ENCODE measurements around the gene F12.
A peak's percentile ranks its signal among the peaks of the same experiment; 100 is the strongest.

Gene F12

DNA sequence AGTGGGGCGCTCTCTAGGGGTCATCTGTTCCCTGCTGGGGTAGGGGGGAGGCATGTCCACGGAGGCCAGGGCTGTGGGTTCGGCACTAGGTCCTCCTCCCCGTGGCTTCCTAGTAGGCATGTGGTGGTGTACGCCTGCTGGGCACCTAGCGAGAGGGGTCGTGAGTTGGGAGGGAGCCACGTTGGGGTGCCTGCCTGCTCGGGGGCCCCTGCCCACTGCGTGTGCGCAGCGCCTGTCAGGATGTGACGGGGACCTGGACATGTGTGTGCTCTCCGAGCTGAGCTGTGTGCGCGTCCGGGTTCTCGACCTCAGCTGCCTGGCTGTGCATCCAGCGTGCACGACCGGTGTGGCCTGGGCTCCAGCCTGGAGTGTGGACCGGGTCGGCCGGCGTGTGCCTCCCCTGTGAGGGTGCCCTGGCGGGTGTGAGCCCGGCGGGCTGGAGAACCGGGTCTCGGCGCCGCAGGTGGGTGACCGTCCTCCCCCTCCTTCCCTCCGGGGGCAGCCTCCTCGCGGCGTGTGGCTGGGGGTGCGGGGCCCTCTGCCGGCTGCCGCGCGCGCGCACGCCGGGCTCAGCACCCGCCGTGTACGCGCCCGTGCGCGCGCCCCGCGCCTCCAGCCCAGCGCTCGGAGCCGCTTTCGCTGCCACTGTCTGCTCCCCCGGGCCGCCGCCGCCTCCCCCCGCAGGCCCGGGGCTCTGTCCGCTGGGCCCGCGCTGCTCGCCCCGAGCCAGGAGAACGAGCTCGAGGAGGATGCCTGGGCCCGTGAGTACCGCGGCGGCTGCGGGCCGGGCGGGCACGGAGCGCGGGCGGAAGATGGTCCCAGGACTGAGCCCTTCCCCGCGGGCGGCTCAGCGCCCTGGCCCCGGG lies 37.1 kb upstream of the F12 start, which contains the start of gene PRR7:
Gene PRR7, plus strand, starts transcription at position 615 of the 866 bp plus-strand sequence. CDS start 8,254 bp downstream, outside the sequence.
- DNase-seq = peak; percentile 59

DNA sequence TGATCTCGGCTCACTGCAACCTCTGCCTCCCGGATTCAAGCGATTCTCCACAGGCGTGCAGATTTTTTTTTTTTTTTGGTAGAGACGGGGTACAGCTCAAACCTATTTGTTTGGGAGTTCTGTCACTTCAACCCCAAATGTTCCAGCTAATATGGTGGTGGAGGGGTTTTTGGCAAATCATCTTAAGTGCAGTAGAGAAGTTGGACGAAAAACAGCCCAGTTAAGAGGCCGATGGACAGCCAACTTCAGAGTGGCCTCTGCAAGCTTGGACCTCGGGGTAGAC lies 36.5 kb upstream of the F12 start:
- no peak for DNase-seq

DNA sequence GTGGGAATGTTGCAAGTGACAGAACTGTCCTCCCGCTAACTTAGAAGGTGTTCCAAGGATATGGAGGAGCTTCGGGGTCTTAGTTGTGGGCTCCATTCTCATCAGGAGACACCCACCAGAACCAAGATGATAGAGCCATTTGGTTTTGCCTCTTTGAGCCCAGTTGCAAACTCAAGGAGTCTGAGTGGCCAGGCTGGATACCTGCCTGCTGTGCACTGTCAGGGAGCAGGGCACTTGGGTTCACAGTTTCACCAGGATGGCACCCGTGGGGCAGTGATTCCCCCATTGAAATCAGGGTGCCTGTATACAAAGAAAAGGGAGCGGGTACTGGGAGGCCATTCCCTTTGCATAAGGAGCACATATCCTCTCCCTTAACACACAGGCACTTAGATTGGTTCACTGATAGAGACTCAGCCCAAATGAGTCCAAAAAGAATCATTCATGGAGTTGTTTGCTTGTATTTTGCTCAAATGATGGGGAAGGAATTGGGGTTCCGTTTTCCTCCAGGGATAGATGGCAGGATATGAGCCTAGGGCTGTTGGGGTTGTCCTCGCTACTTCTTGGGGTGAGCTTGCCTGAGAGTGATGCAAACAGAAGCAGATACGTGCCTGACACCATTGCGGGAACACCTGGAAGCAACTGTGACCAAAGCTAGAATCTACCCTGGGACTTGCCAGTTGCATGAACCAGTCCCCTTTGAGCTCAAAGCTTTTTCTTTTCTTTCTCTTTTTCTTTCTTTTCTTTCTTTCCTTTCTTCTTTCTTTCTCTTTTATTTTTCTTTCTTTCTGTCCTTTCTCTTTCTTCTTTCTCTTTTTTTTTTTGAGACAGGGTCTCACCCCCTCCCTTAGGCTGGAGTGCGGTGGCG lies 35.9 kb upstream of the F12 start:
- DNase-seq = no peak

DNA sequence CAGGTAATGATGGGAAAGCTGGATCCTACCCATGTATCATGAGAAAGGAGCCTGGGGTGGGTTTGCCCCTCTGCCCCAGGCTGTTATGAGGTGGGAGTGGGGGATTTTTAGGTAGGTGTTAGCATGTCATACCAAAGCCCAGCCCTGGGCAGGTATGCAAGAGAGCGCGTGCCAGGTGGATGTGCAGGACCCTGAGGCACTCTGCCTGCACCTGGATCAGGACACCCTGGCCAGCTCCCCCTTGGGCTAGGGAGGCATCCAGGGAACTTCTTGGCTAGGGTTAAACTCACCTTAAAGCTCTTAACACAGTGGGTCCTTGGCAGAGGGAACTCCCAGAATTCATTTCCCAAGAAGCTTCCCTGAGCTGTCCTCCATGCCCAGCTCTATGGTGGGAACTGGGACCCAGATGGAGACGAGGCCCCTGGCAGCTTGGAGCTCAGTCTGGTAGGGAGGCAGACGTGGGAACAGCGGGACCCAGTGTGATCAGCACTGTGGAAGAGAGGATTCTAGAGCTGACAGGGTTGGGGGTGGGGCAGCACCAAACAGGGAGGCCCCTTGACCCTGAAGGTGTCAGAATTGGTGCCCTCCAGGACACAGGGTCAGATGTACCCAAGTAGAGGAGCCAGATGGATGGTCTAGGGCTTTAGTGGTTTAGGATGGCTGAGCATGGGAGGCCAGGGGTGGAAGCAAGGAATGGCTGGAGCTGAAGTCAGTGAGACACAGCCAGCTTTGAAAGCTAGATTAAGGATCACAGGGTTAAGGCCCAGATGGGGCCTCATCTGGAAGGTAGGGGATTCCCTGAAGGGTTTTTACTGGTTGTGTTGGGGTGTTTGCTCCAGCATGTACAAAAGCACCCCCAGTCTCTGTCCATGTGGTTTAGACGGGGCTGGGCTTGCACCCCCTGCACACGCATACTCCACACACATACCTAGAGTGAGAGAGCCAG lies 35.0 kb upstream of the F12 start:
- DNase-seq = no peak

DNA sequence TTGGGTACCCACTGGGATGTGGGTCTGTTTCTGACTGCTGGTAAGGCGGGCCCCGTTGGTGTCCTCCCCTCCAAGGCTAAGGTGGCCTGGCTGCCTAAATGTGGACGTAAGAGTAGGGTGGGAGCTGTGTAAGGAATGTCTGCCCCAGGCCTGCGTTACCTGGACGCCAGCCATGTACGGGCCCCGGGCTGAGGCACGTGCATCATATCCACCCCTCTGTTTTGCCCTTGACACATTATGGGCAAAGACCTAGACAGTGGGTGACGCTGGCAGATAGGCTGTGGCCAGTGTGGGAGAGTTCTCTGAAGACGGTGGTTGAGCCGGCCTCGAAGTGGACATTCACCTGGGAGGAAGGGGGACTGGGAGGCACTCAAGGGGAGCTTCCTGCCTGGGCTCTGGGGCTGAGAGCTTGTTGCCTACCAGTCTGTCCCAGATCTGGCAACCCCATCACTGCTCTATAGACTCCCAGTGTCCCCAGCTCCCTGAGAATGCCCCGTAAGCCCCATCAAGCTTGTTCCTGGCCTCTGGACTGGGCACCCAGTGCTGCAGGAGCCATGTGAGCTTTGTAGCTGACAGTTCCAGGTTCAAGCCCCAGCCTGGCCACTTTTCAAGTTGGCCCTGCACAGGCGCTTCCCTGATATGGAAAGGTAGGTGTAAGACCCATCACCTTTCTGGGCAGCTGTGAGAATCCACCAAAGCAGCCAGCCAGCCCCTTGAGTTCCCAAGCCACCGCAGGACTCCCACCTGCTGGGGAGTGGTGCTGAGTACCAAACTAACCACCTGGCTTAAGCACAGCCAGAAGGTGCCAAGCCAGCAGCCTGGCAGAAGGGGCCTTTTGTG lies 34.0 kb upstream of the F12 start:
- no peak for DNase-seq

DNA sequence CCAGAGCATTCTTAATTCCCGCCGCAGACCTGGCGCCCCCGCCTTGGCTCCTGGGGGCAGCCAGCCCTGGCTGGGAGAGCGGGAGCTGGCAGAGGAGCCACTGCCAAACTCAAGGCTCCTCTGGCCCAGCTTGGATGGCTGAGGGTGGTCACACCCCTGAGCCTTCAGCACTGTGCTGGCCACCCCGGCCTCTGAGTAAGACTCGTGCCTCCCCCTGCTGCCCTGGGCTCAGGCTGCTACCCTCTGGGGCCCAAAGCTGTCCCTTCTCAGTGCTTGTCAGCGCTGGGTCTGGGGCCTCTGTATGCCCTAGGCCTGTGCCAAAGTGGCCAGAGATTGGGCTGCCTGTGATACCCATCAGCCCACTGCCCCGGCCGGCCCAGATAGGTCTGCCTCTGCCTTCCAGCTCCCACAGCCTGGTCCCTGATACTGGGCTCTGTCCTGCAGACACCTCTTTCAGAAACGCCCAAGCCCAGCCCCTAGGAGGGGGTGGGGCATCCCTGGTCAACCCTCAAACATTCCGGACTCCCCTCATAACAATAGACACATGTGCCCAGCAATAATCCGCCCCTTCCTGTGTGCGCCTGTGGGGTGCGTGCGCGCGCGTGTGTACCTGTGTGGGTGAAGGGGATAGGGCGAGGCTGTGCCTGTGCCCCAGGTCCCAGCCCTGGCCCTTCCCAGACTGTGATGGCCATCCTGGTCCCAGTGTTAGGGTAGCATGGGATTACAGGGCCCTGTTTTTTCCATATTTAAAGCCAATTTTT lies 32.9 kb upstream of the F12 start:
- DNase-seq = no peak

DNA sequence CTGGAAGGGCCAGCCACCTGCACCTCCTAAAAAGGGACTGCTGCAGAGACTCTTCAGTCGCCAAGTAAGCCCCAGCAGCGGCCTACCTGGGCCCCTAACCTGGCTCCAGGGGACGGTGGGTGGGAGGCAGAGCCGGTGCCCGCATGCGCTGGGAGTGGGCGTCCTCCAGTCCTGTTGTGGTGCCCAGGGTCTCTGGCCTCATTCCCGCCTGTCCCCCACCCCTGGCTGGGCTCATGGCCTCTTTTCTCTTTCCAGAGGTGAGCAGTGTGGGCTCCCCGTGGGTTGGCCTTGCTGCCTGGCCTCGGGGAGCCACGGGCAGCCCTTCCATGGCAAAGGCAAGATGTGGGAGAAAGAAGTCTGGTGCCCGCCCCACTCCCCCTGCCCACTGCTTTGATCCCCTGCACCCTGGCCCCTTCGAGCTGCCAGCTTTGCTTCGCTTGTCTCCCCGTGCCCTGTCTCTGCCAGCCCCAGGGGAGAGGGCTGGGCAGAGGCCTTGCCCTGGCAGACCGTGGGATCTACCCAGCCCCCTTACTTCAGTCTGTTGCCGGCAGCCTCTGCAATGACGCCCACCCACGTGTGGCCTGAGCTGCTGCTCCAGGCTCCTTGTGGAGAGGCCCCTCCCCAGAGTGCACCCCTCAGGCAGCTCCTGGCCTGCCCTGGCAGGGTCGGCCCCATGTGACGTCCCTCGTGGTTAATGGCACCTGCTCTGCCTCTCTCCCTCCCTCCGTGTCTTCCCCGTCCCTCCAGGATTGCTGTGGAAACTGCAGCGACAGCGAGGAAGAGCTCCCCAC lies 31.8 kb upstream of the F12 start:
- DNase-seq = no peak

DNA sequence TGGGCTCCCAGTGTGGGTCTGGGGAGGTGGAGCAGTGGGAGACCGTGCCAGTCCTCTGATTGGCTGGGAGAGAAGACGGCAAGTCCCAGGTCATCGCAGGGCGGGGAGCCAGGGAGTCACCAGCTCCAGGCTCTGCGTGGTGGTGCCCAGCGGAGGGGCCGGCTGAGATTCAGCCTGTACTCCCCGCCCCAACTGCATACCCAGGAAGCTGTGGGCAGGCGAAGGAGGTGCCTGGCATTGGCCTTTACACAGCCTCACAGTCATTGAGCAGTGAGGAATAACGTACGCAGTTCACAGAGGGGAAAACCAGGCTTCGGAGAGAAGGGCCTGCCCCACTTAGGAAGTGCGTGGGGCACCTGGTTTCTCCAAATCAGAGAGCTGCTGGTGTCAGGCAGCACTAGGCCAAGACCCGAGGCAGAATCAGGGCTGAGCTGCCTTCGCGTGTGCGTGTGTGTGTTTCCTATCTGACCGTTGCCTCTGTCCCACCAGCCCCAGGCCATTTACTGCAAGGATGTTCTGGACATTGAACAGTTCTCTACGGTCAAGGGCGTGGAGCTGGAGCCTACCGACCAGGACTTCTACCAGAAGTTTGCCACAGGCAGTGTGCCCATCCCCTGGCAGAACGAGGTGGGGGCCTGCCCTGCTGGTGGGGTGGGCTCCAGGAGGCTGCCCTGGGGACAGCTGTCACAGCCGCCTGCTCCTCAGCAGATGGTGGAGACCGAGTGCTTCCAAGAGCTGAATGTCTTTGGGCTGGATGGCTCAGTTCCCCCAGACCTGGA lies 31.0 kb upstream of the F12 start:
- DNase-seq = no peak

DNA sequence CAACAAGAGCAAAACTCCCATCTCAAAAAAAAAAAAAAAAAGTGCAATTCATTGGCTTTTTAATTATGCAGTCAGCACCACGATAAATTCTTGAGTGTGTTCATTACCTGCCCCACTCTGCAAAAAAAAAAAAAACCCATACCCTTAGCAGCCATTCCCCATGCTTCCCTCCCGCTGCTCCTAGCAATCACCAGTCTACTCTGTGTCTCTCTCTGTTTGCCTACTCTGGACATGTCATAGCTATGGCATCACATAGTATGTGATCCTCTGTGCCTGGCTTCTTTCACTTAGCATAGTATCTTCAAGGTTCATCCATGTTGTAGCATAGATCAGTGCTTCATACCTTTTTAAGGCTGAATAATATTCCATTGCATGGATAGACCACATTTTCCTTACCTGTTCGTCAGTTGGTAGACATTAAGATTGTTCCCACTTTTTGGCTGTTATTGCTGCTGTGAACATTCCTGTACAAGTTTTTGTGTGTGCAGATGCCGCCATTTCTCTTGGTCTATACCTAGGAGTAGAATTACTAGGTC lies 30.2 kb upstream of the F12 start:
- DNase-seq = no peak

DNA sequence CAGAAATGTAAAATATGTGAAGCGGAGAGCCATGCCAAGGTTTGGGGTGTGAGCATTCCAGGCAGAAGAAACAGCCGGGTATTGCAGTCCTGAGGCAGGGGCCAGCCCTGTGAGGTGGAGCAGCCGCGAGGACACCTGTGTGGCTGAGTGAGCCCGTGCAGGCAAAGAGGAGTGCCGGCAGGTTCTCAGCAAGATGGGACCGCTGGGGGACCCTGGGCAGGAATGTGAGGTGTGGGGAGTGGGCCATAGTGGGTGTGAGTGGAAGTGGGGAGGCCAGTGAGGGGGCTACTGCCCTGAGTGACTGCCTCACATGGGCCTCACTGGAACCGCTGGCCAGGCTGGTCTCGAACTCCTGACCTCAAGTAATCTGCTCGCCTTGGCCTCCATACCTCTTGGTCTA lies 29.1 kb upstream of the F12 start:
- no peak for DNase-seq

DNA sequence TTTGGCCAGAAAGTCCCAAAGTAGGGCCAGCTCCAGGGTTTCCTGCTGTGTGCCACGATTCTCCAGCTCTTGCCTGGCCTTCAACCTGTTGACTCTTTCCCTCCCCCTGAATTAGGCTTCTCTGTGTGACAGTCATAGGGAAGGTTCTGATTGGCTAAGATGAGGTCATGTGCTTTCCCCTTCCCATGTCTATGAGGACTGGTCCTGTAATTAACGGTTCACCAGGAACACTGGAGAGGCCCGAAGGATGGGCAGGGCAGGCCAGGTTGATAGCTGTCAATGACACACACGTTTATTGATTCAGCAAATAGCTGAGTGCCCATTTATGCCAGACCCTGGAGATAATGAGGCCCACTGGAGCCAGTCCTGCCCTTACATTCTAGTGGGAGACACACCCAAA lies 28.3 kb upstream of the F12 start:
- no peak for DNase-seq

DNA sequence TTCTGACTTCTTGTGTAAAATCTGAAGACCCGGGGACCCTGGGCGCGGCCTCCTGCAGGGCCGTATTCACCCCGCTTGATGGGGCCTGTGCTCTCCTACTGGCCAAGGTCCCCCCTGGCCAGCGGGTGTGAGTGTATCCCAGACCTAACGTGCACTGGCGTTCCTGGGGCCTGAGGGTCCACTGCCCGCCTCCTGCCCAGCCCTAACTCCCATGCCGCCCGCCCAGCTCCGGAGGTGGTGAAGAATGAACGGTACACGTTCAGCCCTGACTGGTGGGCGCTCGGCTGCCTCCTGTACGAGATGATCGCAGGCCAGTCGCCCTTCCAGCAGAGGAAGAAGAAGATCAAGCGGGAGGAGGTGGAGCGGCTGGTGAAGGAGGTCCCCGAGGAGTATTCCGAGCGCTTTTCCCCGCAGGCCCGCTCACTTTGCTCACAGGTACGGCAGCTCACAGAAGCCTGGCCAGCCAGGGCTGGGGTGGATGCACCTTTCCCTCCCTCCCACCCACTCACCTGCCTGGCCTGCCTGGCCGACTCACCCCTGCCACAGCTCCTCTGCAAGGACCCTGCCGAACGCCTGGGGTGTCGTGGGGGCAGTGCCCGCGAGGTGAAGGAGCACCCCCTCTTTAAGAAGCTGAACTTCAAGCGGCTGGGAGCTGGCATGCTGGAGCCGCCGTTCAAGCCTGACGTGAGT lies 26.6 kb upstream of the F12 start:
- DNase-seq = no peak

DNA sequence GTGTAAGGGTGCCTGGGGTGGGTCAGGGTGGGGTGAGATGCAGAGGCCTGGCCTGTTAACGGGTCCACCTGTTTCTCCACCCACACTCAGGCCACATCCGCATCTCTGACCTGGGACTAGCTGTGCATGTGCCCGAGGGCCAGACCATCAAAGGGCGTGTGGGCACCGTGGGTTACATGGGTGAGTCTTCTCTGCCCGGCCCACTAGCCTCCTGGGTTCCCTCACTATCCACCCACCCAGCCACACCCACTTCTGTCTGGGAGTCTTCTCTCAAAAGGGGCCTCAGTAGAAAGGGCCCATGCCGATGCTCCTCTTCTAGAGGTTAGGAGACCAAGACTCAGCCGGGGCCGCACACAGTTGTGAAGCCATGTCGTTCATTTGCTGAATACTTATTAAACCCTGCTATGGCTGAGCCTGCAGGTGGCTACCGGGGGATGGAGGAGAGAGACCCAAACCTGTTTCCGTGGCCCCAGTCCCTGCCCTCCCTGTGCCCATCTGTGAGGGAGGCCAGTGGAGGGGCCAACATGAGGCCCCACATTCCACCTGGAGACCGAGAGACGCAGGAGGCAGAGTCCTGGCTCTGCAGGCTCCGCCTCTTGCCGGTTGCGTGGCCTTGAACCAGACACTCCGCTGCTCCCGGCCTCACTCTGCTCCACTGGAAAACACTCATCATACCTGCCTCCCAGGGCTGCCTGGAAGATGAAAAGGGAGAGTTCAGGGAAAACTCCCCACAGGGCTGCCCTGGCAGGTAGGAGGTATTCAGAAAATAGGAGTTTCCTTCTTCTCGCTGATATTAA lies 25.8 kb upstream of the F12 start:
- DNase-seq = no peak

DNA sequence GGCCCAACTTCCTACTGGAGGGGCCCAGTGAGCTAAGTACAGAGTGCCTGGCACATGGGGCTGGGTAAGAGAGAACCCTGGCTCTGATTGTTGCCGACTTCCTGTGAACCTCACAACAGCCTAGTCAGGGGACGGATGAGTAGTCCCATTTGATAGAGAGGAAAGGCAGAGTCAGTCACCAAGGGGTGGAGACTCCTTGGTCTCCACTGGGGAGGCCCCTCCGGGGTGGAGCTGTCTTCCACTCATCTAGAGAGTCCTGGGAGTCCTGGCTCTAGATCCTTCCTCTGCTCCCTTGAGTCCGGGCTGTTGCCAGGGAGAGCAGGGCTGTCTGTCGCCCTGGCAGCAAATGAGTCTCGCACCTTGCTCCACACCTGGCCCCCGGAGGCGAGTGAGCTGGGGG lies 25.1 kb upstream of the F12 start:
- DNase-seq = peak; percentile 42

DNA sequence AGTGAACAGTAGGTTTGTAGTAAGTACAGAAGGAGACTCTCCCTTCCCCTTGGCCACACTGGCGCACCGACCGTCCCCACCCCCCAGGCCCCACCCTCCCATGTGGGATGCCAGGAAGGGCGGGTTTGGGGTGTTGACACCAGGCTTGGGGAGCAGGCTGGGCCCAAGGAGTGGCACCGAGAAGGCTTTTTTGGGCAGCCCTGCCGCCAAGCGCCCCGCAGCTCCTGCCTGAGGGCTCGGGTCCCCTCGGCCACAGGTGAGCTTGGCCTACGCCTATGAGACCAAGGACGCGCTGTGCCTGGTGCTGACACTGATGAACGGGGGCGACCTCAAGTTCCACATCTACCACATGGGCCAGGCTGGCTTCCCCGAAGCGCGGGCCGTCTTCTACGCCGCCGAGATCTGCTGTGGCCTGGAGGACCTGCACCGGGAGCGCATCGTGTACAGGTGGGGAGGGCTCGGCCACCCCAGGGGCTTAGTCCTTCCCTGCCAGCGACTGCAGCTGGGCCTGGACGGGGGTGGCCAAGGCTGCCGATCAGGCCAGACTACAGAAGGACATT lies 24.4 kb upstream of the F12 start:
- DNase-seq = no peak

DNA sequence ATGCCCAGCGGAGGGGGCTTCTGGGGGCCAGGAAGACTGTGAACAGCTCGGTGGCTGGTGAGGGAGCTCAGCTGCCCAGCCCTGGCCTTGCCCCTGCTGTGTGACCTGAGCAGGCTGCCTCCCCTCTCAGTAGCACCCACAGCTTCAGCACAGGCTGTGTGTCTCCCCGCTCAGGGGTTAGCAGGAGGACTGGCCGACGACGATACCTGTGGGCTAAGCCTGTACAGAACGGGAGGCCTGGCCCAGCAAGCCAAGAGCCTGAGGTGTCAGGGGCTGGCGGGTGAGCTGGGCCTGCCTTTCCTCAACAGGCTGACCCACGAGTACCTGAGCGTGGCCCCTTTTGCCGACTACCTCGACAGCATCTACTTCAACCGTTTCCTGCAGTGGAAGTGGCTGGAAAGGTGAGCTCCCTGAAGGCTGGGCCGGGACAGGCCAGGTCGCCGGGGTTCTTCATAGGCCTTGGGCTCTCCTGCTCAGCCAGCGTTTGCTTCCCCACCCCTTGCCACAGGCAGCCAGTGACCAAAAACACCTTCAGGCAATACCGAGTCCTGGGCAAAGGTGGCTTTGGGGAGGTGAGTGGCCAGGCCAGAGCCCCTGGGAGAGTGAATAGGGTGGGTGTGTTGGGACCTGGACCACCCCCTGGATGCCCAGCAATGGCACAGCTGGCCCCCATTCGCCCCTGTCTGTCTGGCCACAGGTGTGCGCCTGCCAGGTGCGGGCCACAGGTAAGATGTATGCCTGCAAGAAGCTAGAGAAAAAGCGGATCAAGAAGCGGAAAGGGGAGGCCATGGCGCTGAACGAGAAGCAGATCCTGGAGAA lies 23.7 kb upstream of the F12 start:
- no peak for DNase-seq
